Activated CD4-positive, CD25-positive, alpha-beta regulatory T cell treated with anti-CD3 and anti-CD28 coated beads, Interleukin-2, amount 50 U/mL, for 24 hours (primary cell): ENCODE results near the gene TMEM258.

Source experiments
- ATAC-seq, 2 donors: fragments of 150-1000 bp; cut with Tn5 transposase; one replicate each; pipeline ENCODE4 v1.10.0; 2021; ENCODE audit warnings: mild to moderate bottlenecking in 1 of 2, moderate library complexity in 1 of 2

The TMEM258 gene

DNA sequence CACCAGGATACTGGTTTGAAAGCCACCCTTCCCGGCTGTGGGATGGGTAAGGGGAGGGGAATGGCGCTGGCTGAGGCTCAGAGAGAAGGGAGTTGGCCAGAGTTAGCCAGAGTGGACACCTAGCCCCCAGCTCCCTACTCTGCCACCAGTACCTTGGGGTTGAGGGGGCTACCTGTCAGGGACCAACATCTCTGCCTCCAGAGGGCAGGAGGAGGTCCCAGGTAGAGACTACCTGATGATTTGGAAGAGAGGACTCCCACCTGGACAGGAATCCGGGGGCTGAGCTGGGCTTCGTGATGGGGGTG lies 36.3 kb downstream of the TMEM258 start:
- ATAC-seq = no peak

DNA sequence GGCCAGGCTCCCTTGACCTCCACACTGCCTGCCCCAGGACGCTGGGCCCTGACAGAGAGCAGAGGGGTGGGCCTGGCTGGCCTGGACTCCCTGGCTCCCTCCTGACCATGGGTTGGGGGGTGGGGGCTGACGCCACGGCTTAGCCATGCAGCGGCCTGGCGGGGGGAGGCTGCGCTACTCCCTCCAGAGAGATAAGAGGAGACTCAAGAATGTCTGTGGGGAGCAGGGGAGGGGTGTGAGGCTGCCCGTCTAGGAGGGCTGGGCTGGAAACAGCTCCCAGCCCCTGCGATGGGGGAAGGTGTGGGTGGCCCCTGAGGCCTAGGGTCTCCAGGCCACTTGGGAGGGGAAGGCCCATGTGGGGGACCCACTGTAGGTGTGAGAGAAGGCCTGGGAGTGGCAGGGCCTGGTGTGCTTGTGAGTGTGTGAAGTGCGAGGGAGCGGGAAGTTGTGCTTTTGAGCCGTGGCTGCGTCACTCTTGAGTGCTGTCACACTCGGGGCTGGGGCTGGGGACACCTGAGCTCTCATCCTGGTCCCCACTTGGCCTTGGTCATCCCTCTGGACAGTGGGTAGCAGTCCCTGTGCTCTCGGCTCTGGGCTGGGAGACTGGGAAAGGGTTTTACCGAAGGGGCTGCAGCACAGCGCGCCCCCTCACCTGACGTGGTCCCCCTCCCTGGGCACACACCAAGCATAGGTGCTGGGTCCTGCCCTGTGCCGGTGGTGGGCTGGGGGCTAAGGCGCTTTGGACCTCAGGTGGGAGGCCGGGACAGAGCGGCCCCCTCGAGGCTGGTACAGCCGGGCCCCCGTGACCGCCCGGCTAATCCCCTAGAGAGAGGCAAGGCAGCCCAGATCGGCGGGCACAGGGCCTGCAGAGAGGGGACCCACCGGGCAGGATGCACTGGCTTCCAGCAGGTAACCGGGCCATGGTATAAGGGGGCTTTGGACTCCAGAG lies 37.6 kb downstream of the TMEM258 start:
- ATAC-seq = no peak

DNA sequence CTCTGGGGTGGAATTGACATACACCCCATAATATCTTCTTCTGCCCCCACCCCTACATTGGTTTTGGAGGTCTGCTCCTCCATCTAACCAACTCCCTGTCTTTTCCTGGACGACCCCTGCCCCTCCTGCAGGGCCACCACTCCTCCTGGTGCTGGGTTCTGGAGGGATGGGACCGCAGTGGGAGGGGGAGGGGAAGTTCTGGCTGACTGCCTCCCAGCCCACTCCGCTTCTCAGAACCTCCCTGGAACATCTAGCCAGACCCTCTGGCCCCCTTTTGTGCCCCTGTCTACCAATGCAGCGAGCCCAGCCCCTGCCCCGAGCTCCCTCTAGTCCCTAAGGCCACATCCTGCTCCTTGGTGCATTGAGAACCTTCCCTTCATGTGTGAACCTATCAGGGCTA lies 38.7 kb downstream of the TMEM258 start:
- ATAC-seq = no peak

DNA sequence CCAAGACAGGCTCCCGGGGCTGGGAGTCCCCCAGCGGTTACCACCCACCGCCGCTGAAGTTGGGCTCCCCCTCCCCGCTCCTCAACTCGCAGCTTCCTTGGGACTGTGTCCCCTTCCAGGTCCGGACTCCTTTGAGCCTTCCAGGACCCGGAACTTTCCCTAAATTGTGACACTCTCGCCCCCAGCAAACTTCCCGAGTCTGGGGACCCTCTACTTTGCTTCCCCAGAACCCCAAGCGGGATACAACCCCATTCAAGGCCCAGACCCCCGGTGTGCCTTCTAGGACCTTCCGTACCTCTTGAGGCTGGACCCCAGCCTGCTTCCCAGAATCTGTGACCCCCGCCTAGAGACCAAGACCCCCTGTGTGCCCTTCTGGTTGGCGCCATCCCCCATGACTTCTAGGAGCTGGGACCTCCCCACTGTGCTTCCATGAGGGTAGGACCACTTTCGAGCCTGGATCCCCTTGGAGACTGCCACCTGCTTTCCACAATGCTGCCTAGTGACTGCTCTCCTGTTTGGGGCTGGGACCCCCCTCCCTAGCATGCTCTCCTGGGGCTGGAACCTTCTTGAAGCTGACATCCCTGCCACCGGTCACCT lies 39.4 kb downstream of the TMEM258 start:
- no peak for ATAC-seq

DNA sequence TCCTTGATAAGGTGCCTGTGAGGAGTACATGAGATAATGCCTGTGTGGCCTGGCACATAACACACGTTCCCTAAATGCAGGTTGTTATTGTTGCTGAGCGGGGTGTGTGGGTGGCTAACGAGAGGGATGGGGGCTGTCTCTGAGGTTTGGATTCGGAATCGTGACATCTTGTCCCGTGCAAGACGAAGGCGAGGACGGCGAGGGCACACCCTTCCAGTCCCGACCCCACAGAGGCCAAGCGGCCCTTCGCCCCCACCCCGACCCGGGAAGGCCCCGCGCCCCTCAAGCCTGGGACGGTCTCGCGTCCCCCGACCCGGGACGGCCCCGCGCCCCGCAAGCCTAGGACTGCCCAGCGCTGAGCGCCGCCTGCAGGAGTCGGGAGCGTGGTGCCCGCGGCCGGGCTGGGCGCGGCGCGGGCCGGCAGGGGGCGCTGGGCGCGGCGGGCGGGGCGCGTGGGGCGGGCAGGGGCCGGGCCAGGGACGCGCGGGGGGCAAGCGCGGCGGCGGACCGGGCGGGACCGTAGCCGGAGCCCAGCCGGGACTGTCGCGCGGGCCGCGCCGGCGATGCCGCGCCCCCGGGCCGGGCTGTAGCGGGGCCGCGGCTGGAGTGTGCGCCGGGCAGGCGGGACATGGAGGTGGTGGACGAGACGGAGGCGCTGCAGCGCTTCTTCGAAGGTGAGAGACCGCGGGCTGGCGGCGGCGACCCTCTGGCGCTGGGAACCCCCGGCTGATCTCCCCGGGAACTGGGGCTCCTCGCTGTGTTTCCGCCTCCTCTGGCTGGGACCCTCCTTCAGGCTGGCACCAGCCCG lies 40.1 kb downstream of the TMEM258 start, which contains the start of gene MYRF:
Gene MYRF (plus strand): TSS at position 520 of the 808 bp plus-strand sequence. CDS start 109 bp downstream, at position 629.
- peak; percentile 75 to 82 for ATAC-seq

DNA sequence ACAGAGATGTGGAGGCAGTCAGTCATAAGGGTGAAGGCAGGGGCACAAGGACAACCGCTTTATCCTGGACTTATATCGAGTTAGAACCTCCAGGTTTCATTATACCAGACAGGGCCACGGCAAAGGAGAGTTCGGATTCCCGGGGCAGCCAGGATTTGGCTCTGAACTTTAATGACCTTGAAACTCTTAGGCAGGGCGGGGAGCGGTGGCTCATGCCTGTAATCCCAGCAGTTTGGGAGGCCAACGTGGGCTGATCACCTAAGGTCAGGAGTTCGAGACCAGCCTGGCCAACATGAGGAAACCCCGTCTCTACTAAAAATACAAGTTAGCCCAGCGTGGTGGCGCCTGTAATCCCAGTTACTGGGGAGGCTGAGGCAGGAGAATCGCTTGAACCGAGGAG lies 41.0 kb downstream of the TMEM258 start:
- no peak for ATAC-seq

DNA sequence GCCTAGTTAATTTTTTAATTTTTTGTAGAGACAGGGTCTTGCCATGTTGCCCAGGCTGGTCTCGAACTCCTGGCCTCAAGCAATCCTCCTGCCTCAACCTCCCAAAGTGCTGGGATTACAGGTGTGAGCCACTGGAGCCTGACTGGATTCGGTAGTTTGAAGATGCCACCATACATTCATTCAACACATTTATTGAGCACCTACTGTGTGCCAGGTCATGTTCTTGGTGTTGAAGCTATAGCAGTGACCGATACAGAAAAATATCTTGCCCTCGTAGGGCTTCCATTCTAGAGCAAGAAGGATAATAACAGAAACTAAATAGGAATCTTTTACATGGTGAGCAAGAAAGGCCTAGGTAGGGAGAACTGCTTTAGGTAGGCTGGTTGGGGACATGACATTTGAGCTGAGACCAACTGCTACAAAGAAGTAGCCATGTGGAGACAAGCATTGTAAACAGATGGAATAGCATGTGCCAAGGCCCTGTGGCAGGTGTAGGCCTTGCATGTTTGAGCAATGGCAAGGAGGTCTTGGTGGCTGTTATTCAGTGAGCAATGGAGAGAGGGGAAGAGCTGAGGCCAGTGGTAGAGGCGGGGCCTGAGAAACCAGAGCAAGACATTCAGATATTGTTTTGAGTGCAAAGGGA lies 41.6 kb downstream of the TMEM258 start:
- ATAC-seq = no peak

DNA sequence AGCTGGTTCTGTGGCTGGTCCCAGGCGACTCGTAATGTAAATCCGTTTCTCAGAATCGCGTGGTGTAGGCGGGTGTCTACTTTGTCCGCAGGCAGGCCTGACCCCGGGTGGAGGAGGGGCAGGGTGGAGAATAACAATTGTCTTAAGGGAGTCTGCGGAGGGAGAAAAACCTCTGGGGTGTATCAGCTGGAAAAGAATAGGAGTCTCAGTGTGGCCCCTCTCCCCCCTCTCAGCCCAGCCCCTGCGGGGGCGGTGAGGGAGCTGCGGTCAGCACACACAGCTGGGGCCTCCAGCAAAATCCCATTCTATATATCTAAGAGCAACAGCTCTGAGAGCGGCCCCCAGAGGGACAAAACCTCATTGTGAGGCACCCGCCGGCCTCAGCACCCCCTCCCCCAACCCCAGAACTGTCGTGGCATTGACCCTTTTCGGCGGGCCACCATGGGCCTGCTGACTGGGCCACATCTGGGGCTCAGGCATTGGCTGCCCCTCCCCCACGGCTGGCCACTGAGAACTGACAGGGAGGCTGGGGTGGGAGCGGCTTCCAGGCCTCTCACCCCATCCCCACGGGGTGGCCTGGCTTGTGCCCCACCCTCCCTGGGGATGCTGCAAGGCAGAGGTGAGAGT lies 42.7 kb downstream of the TMEM258 start:
- ATAC-seq = no peak

DNA sequence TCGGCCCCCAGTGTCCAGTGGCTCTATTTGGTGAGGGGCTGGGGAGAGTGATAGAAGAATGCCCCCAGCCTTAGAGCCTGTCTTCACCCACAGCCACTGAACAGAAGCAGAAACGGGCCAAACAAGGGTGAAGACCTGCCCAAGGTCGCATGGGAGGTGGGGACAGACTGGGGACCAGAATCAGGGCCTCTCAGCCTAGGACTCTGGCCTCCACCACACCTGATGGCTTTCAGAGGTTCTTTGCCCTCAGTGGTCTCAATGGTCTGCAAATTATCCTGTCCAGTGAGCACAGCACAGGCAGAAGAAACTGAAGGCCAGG lies 44.5 kb downstream of the TMEM258 start:
- ATAC-seq = no peak

DNA sequence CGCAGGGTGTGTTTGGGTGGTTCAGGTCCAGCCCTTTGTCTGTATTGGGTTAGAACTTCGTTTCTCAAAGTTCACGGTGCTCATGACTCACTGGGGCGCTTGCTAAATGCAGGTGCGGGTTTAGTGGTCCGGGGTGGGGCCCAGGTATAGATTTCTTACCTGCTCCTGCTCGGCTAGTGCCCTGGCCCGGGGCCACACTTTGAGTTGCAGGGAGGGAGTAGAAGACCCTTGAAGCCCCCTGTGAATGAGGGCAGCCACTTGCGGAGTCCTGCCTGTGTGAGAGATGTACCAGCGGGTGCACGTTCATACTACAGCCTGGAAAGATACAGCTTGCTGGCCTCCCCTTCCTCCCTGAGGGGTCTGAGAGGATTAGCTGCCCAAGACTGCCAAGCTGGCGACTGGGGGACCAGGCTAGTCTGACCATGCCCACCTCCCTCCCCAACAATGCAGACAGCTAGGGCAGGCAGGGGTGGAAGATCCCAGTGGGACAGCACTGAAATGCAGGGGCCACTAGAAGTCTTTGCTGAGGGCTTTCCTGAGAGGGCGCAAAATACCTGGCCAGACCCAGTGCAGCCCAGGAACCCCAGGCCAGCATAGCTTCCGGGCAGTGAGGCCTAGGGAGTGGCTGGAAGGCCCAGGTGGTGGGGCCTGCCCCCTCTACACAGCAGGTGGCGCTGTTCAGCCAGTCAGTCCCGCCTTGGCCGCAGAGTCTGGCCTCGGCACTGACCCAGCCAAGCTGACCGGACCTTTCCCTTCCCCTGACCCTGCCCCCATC lies 45.0 kb downstream of the TMEM258 start:
- ATAC-seq = no peak

DNA sequence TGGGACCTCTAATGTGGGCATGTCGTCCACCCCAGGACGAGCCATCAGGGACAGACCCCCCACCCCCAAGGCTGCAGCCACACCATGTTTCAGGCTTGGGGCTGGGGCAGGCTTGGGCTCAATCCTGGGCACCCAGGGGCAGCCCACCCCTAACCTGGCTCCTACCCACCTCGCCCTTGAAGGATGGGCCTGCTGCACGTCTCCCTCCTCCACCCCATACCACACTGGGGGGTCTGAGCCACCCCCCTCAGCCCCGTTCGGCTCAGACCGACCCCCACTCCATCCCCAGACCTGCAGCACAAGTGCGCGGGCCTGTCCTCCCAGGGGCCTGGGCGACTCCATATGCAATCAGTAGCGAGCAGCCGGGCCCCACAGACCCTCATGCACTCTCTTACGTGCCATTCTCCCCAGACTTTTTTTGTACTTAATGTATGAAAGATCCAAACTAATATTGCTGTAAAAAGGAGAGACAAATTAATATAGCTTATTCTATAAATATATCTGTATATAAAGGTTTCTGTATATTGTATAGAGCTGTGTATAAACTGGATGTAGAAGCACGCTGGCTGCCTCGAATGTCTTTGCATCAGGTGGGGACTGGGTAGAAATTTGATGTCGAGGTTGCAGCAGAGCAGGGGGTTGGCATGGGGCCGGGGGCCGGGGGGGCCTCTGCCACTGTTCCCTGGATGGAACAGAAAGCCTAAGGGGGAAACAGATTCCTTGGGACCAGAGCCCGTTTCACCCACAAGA lies 45.8 kb downstream of the TMEM258 start:
- no peak for ATAC-seq

DNA sequence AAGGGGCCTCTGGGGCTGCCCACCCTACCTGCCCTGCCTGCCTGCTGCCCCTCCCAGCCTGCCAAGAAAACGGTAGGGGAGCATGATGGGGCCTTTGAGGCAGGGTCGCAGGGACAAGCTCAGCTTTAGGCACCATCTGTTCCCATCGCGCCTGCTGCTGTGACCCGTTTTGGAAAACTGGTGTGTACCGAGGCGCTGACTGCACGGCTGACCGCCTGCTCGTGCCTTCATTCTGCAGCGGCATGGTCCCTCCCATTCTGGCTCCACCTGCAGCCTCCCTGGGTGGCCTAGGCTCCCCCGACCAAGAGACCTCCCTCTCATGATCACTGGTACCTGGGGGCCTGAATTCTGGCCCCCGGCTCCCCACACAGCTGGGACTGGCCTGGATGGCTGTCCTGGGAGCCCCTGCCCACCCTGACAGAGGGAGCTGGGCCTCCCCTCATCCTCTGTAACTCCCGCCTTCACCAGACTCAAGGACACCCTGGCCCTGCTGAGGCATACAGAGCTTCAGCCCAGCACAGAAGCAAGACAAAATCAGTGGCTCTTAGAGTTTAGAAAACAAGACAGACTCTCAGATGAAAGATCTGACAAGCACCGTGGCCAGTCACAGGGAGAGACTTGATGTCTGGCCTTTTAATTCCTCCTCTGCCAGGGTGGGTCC lies 46.5 kb downstream of the TMEM258 start:
- no peak for ATAC-seq

DNA sequence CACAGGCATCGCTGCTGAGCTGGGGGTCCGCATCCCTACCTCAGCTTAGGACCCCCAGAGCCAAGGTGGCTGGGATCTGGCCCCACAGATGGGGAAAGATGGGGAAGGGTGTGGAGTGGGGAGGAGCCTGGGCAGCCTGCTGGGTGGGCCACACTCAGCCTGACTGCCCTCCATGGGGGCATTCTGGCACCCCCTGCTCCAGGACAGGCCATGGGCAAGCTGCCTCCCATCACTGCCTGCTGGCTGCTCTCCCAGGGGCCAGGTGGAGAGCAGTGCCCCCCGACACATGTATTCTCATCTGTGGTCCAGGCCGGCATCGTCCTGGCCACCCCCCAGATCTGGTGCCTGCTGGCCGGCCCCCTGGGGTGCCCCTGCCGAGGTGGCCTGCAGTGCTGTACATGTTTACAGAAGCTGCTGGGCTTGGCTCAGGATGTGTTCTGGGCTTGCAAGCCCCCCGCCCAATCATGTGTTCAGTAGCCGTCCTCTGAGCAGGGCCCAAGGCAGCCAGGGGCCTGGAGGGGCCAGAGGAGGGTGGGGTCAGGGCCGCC lies 47.7 kb downstream of the TMEM258 start:
- no peak for ATAC-seq

DNA sequence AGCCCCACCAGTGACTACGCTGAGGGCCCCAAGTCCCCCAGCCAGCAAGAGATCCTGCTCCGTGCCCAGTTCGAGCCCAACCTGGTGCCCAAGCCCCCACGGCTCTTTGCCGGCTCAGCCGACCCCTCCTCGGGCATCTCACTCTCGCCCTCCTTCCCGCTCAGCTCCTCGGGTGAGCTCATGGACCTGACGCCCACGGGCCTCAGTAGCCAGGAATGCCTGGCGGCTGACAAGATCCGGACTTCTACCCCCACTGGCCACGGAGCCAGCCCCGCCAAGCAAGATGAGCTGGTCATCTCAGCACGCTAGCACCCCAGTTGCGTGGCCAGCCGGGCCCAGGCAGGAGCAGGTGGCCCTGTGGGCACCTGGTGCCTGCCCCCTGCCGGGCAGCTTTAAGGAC lies 48.2 kb downstream of the TMEM258 start:
- no peak for ATAC-seq

DNA sequence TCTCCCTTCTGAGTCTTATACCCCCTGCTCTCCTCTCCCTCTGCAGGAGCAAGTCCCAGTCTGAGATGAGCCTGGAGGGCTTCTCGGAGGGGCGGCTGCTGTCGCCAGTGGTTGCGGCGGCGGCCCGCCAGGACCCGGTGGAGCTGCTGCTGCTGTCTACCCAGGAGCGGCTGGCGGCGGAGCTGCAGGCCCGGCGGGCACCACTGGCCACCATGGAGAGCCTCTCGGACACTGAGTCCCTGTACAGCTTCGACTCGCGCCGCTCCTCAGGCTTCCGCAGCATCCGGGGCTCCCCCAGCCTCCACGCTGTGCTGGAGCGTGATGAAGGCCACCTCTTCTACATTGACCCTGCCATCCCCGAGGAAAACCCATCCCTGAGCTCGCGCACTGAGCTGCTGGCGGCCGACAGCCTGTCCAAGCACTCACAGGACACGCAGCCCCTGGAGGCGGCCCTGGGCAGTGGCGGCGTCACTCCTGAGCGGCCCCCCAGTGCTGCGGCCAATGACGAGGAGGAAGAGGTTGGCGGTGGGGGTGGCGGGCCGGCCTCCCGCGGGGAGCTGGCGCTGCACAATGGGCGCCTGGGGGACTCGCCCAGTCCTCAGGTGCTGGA lies 48.8 kb downstream of the TMEM258 start:
- ATAC-seq = no peak

DNA sequence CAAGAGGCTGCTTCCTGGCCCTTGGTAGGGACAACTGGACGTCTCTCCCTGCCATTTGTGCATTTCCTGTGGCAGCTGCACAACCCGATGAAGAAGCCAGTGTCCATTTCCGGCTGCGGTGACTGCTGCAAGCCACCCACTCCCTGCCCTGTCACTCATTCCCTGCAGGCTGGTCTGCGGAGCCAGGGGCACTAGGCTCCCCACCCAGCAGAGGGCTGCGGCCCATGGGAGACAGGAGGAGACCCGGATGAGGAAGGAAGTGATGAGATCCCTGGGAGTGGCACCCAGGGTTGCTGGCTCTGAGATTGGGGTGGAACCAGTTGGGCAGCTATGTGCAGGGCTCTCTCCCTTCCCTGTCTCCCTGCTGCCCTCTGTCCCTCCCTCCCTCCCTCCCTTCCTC lies 50.0 kb downstream of the TMEM258 start:
- no peak for ATAC-seq

DNA sequence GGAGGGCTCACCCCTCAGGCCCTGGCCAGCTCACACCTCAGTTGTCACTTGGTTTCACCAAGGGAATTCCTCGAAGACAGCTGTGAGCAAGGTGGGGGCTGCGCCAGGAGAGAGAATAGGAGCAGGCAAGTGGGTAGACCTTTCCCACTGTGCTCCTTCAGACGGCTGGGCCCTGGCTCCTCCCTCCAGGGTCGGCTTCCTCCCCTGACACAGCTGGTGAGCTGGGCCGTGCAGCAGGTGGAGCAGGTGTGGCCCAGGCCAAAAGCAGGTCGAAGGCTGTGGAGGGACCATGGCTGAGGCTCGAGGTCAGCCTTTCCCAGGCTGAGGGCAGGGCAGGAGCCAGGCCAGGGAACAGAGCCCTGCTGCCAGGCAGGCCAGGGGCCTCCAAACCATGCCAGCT lies 52.4 kb downstream of the TMEM258 start:
- ATAC-seq = no peak

DNA sequence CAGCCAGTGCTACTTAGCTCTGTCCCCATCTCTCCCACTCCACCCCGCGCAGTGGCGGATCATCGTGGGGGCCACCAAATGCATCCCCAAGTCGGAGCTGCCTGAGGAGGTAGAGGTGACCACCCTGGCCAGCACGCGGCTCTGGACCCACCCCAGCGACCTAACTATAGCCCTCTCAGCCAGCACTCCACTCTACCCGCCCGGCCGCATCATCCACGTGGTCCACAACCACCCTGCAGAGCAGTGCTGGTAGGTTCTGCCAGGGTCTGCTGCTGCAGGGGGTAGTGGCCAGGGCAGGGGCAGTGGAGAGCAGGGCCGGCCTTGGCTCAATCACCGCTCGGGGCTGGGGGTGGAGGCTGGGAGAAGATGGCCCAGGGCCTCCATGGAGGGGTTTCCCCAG lies 53.0 kb downstream of the TMEM258 start:
- no peak for ATAC-seq
